A549 (cell line): ENCODE data around the gene LMF2.

Experiments used
- CBX8 ChIP-seq: fragments of 200-600 bp; sonication (generic); IDR thresholded peaks from 2 replicates; pipeline ENCODE4 v1.6.1; 2016
- CTCF ChIP-seq: fragments of >200 bp; sonication (Bioruptor Twin); formaldehyde crosslinking; IDR thresholded peaks from 3 replicates; pipeline ENCODE4 v1.5.1; 2016
- JUN ChIP-seq, 2 experiments: fragments of >200 bp; sonication (Bioruptor Twin); formaldehyde crosslinking; IDR thresholded peaks; 2 replicates in 1 of 2; 3 replicates in 1 of 2; pipeline ENCODE4 v1.6.1; 2016 to 2017
- JUNB ChIP-seq: fragments of >200 bp; sonication (Bioruptor Twin); formaldehyde crosslinking; IDR thresholded peaks from 2 replicates; pipeline ENCODE4 v1.6.1; 2016
- MAX ChIP-seq: IDR thresholded peaks from 2 replicates; pipeline ENCODE4 v1.6.1; 2012
- PHF8 ChIP-seq: fragments of 200-600 bp; sonication (generic); IDR thresholded peaks from 2 replicates; pipeline ENCODE4 v1.6.1; 2016; ENCODE audit warnings: low read depth, mild to moderate bottlenecking, antibody characterized with exemption, moderate library complexity, borderline replicate concordance
- POLR2A ChIP-seq: IDR thresholded peaks from 2 replicates; pipeline ENCODE4 v1.6.1; 2012; ENCODE audit warnings: mild to moderate bottlenecking, low read length
- REST ChIP-seq: fragments of 200-600 bp; sonication (generic); IDR thresholded peaks from 2 replicates; pipeline ENCODE4 v1.6.1; 2016; ENCODE audit warnings: antibody characterized with exemption, mild to moderate bottlenecking, moderate library complexity
- RFX5 ChIP-seq: fragments of 450-650 bp; IDR thresholded peaks from 2 replicates; pipeline ENCODE4 v1.7.1; 2014; ENCODE audit warnings: antibody characterized with exemption, mild to moderate bottlenecking, moderate library complexity
- SMC3 ChIP-seq: fragments of >200 bp; sonication (Bioruptor Twin); formaldehyde crosslinking; IDR thresholded peaks from 3 replicates; pipeline ENCODE4 v1.6.1; 2018; ENCODE audit warnings: inconsistent platforms
- USF2 ChIP-seq: fragments of 450-650 bp; IDR thresholded peaks from 2 replicates; pipeline ENCODE4 v1.6.1; 2014; ENCODE audit warnings: antibody characterized with exemption
- ZSCAN20 ChIP-seq: fragments of 250-450 bp; sonication (Bioruptor Pico); IDR thresholded peaks from 2 replicates; pipeline ENCODE4 v1.8.0; 2022; ENCODE audit warnings: mild to moderate bottlenecking, moderate library complexity

GRCh38 chr22:50548040-50548920, 40.8 kb upstream of the LMF2 start:
- TF ChIP-seq PHF8 (no peak), REST (no peak), CBX8 (no peak), USF2 (no peak), CTCF (no peak), RFX5 (no peak), MAX (no peak), POLR2A (no peak), JUN (IDR thresholded peaks at IDR 0.05) (no peak), ZSCAN20 (CRISPR knock-in tag) (no peak), SMC3 (no peak), JUNB (no peak)
